Lower lobe of right lung (tissue), 2 donors: Measurements from ENCODE around the gene MN1. TPM values are rescaled to one million over a fixed set of nuclear protein-coding genes. Genes with fewer than 3 reads are reported as not detected.

Source experiments
- ATAC-seq, 2 donors: fragments of 200-7000 bp; cut with Tn5 transposase; one replicate each; pipeline ENCODE4 v1.9.1; 2020 to 2022; ENCODE audit warnings: mild to moderate bottlenecking in 2 of 2, moderate library complexity in 2 of 2
- DNase-seq: peaks from one replicate; pipeline ENCODE4 v3.0.0-alpha.2; 2020
- H3K27ac ChIP-seq: fragments of 200-600 bp; one replicate; pipeline ENCODE4 v1.8.0; 2022
- H3K27me3 ChIP-seq: fragments of 200-600 bp; one replicate; pipeline ENCODE4 v1.8.0; 2022; ENCODE audit warnings: low read depth
- H3K36me3 ChIP-seq: fragments of 200-600 bp; one replicate; pipeline ENCODE4 v1.8.0; 2022; ENCODE audit warnings: mild to moderate bottlenecking
- H3K4me1 ChIP-seq: fragments of 200-600 bp; one replicate; pipeline ENCODE4 v1.8.0; 2022
- H3K4me3 ChIP-seq: fragments of 200-600 bp; one replicate; pipeline ENCODE4 v1.8.0; 2022; ENCODE audit warnings: mild to moderate bottlenecking
- H3K9me3 ChIP-seq: fragments of 200-600 bp; one replicate; pipeline ENCODE4 v1.8.0; 2022
- CTCF ChIP-seq: fragments of 200-600 bp; IDR thresholded peaks from one replicate; pipeline ENCODE4 v1.8.0; 2022; ENCODE audit warnings: antibody characterized with exemption, mild to moderate bottlenecking
- intact Hi-C: fragments of 100-400 bp; cut with DNase I; formaldehyde crosslinking; loops from one replicate; pipeline ENCODE4 v1.11.0; 2022
- total RNA-seq: library from RNA; stranded (reverse); fragmentation: NEBNext Ultra II Directional; extraction: Animal tissue kit (Norgen Biotek cat#: 25700); gene quantifications from one replicate; pipeline ENCODE4 v1.2.1, GENCODE V29; 2021
- donor health status: DM: no; HTN: yes; CAD: no; lungs with severe emphysema.

The MN1 gene
- total RNA-seq, 1 donor from 2014 or later, result 6.5 TPM

- intact Hi-C loops, result no loop called here
- DNase-seq, result no peak
- Histone ChIP-seq H3K27me3 (peaks cover 13% of the 10 kb centered on the region), H3K9me3 (no peaks in the 10 kb centered on the region), H3K4me3 (no peak overlapping the region), H3K27ac (no peak overlapping the region), H3K36me3 (no peaks in the 10 kb centered on the region), H3K4me1 (peaks cover 21% of the 10 kb centered on the region)
- no peak for ATAC-seq
- TF ChIP-seq CTCF, result no peak
Measured at GRCh38 chr22:27772984-27773498, 28.5 kb downstream of the MN1 start.

GRCh38 chr22:27772081-27772983, 29.2 kb downstream of the MN1 start:
- Histone ChIP-seq H3K4me1 (peaks cover 21% of the 10 kb centered on the region), H3K4me3 (no peak overlapping the region), H3K36me3 (no peaks in the 10 kb centered on the region), H3K9me3 (no peaks in the 10 kb centered on the region), H3K27ac (no peak overlapping the region), H3K27me3 (peaks cover 13% of the 10 kb centered on the region)
- TF ChIP-seq CTCF, result no peak
- intact Hi-C loops, result no loop called here
- no peak for DNase-seq
- no peak for ATAC-seq

GRCh38 chr22:27771637-27772036, 29.9 kb downstream of the MN1 start:
- Histone ChIP-seq H3K27me3 (peaks cover 13% of the 10 kb centered on the region), H3K9me3 (no peaks in the 10 kb centered on the region), H3K27ac (no peak overlapping the region), H3K4me1 (peaks cover 15% of the 10 kb centered on the region), H3K36me3 (no peaks in the 10 kb centered on the region), H3K4me3 (no peak overlapping the region)
- DNase-seq, result no peak
- no peak for TF ChIP-seq CTCF
- intact Hi-C loops, result no loop called here
- no peak for ATAC-seq

GRCh38 chr22:27769012-27769411, 32.5 kb downstream of the MN1 start:
- Histone ChIP-seq H3K4me3 (no peak overlapping the region), H3K4me1 (no peaks in the 10 kb centered on the region), H3K27me3 (no peaks in the 10 kb centered on the region), H3K27ac (no peak overlapping the region), H3K9me3 (no peaks in the 10 kb centered on the region), H3K36me3 (no peaks in the 10 kb centered on the region)
- TF ChIP-seq CTCF, result no peak
- DNase-seq (no peak), ATAC-seq (no peak)
- intact Hi-C loops, result no loop called here

- no peak overlapping the region for H3K4me3 ChIP-seq
- no peak for TF ChIP-seq CTCF
- ATAC-seq, result no peak
- intact Hi-C loops, result no loop called here
- no peaks in the 10 kb centered on the region for H3K4me1 ChIP-seq
- H3K36me3 ChIP-seq, result no peaks in the 10 kb centered on the region
- no peaks in the 10 kb centered on the region for H3K9me3 ChIP-seq
- no peak for DNase-seq
- no peaks in the 10 kb centered on the region for H3K27me3 ChIP-seq
- no peak overlapping the region for H3K27ac ChIP-seq
Measured at GRCh38 chr22:27768027-27768653, 33.4 kb downstream of the MN1 start.
